Stimulated activated CD8-positive, alpha-beta memory T cell treated with anti-CD3 and anti-CD28 coated beads, Interleukin-15, amount 100 ng/mL, for 48 hours (primary cell): ENCODE measurements around the gene GABBR2.

ENCODE experiments used
- DNase-seq, 2 donors: peaks; one replicate each; pipeline ENCODE4 v3.0.0-alpha.2; 2020; ENCODE audit warnings: low read depth in 2 of 2

GABBR2 gene

GRCh38 chr9:98708933-98709911, at the start of gene GABBR2:
TSS of gene GABBR2 (minus strand) at chr9:98708935. CDS start at chr9:98708737, 198 bp downstream.
- DNase-seq, result no peak

GRCh38 chr9:98755006-98755618, 46.4 kb upstream of the GABBR2 start:
- no peak for DNase-seq

- DNase-seq, result no peak
These were observed 42.5 kb upstream of the GABBR2 start for GRCh38 chr9:98751210-98751609.

- no peak for DNase-seq
These were observed 41.8 kb upstream of the GABBR2 start for GRCh38 chr9:98750364-98751060.

- DNase-seq, result no peak
These were observed 38.7 kb upstream of the GABBR2 start for GRCh38 chr9:98747476-98747875.

GRCh38 chr9:98745470-98745869, 36.7 kb upstream of the GABBR2 start:
- DNase-seq, result no peak

GRCh38 chr9:98743818-98744611, 35.3 kb upstream of the GABBR2 start:
- no peak for DNase-seq

GRCh38 chr9:98743329-98743728, 34.6 kb upstream of the GABBR2 start:
- DNase-seq, result no peak

GRCh38 chr9:98742325-98743280, 33.9 kb upstream of the GABBR2 start:
- DNase-seq, result no peak

- DNase-seq, result no peak
These were observed 31.6 kb upstream of the GABBR2 start for GRCh38 chr9:98740226-98740881.

- no peak for DNase-seq
These were observed 30.0 kb upstream of the GABBR2 start for GRCh38 chr9:98738741-98739140.

GRCh38 chr9:98736226-98736625, 27.5 kb upstream of the GABBR2 start:
- DNase-seq, result no peak

GRCh38 chr9:98732801-98733200, 24.1 kb upstream of the GABBR2 start:
- no peak for DNase-seq

GRCh38 chr9:98732091-98732490, 23.4 kb upstream of the GABBR2 start:
- no peak for DNase-seq

- no peak for DNase-seq
These were observed 22.1 kb upstream of the GABBR2 start for GRCh38 chr9:98730871-98731270.

GRCh38 chr9:98728500-98728899, 19.8 kb upstream of the GABBR2 start:
- DNase-seq, result no peak

GRCh38 chr9:98727428-98727827, 18.7 kb upstream of the GABBR2 start:
- no peak for DNase-seq

- no peak for DNase-seq
These were observed 18.0 kb upstream of the GABBR2 start for GRCh38 chr9:98726735-98727134.

GRCh38 chr9:98724810-98725530, 16.2 kb upstream of the GABBR2 start:
- DNase-seq, result no peak
